ENCODE results near the gene UTP25.

The UTP25 gene

DNA sequence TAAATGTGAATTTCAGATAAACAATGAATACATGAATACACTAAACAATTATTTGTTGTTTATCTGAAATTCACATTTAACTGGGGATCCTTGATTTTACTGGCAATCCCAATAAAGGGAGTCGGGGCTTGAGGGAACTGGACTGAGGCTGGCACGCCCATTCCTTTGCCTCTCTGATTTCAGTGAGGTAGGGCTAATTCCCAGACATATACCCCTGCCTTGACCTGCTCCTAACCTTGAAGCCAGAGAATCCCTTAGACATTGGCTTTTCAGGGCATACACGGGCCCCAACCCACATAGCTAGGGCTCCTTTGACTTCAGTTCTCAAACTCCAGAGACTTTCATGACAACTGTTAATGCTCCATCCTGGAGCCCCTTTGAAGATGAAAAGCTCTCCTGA lies 10.8 kb upstream of the UTP25 start:
- TF ChIP-seq, protein P1, sequence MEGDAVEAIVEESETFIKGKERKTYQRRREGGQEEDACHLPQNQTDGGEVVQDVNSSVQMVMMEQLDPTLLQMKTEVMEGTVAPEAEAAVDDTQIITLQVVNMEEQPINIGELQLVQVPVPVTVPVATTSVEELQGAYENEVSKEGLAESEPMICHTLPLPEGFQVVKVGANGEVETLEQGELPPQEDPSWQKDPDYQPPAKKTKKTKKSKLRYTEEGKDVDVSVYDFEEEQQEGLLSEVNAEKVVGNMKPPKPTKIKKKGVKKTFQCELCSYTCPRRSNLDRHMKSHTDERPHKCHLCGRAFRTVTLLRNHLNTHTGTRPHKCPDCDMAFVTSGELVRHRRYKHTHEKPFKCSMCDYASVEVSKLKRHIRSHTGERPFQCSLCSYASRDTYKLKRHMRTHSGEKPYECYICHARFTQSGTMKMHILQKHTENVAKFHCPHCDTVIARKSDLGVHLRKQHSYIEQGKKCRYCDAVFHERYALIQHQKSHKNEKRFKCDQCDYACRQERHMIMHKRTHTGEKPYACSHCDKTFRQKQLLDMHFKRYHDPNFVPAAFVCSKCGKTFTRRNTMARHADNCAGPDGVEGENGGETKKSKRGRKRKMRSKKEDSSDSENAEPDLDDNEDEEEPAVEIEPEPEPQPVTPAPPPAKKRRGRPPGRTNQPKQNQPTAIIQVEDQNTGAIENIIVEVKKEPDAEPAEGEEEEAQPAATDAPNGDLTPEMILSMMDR (IDR thresholded peaks at IDR 0.05; ENCODE audit: low read depth, low read length, missing control alignments) = no peak
- DNase-seq (ENCODE audit: extremely low read depth, low read depth) = no peak
- no peak overlapping the region for H3K4me3 ChIP-seq (replicated peaks; ENCODE audit: low read depth, low read length)

DNA sequence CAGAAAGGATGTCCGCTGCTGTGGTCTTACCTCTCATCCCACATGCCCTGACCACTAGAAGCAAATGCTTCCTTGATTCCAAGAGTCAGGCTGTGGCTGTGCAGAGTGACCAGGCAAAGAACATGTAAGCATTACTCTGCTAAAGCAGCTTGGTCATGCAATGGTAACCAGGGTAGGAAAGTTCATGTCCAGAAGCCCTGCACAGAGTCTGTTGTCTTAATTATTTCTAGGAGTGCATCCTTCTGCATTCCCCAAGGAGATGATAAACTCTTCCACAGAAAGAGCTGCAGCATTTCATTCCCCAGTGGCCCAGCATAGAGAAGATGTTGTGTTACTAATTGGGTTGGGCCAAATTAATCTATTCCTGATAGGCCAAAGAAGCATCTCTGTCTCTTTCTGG lies 10.1 kb upstream of the UTP25 start:
- no peak overlapping the region for H3K4me3 ChIP-seq (replicated peaks; ENCODE audit: low read depth, low read length)
- no peak for DNase-seq (ENCODE audit: extremely low read depth, low read depth)
- TF ChIP-seq, protein P1 (IDR thresholded peaks at IDR 0.05; ENCODE audit: low read depth, low read length, missing control alignments) = no peak

DNA sequence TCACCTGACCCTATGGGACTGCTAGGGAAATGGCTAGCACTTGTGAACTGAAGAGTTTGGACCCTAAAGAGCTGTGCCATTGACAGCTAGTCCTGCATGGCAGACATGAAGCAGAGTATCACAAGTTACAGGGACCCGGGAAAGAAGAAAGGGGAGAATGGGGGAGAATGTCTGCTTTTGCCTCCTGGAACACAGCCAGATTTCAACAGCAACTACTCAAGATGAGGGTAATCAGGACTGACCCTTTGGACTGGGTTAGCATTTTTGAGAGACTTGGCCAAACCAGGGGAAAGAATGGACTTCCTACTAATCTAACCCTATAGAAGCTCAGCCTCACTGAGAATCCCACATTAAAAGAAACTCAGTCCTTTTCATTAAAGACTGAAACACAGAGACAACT lies 8.7 kb upstream of the UTP25 start:
- DNase-seq (ENCODE audit: extremely low read depth, low read depth) = no peak
- TF ChIP-seq, protein P1 (IDR thresholded peaks at IDR 0.05; ENCODE audit: low read depth, low read length, missing control alignments) = no peak
- no peak overlapping the region for H3K4me3 ChIP-seq (replicated peaks; ENCODE audit: low read depth, low read length)

DNA sequence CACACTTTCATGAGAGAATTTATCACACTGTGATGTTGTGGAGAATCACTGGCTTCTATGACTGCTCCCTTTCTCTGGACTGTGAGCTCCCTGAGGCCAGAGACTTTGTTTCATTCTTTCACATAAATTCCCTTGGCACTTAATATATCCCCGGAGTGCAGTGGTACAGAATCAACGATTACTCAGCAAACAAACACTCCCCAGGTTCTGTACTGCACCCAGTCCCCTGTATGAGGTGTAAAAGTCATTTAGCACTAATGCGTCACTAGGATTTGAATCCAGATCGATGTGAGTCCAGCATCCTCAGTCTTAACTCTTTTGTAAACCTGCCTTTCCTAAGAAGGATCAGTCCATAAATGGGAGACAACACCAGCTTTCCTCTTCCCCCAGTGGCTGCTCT lies 6.8 kb upstream of the UTP25 start:
- TF ChIP-seq, protein P1 (IDR thresholded peaks at IDR 0.05; ENCODE audit: low read depth, low read length, missing control alignments) = no peak
- DNase-seq (ENCODE audit: extremely low read depth, low read depth) = no peak
- no peak overlapping the region for H3K4me3 ChIP-seq (replicated peaks; ENCODE audit: low read depth, low read length)

DNA sequence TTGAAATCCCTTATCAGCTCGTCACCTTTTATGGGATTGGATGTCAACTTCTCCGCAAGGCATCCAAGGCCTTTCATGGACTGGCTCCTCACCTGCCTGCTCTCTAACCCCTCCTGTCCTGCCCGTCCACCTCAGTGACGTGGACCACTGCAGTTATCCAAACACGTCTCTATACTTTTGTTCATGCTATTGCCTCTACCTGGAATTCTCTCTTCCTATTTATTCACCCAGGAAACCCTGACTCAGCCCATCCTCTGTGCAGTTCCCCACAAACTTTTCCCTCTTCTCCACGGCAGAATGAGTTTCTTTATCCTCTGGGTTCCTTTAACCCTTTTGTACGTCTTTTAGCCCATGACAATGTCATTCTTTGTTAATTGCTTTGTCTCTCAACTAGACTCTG lies 5.1 kb upstream of the UTP25 start:
- DNase-seq (ENCODE audit: extremely low read depth, low read depth) = no peak

DNA sequence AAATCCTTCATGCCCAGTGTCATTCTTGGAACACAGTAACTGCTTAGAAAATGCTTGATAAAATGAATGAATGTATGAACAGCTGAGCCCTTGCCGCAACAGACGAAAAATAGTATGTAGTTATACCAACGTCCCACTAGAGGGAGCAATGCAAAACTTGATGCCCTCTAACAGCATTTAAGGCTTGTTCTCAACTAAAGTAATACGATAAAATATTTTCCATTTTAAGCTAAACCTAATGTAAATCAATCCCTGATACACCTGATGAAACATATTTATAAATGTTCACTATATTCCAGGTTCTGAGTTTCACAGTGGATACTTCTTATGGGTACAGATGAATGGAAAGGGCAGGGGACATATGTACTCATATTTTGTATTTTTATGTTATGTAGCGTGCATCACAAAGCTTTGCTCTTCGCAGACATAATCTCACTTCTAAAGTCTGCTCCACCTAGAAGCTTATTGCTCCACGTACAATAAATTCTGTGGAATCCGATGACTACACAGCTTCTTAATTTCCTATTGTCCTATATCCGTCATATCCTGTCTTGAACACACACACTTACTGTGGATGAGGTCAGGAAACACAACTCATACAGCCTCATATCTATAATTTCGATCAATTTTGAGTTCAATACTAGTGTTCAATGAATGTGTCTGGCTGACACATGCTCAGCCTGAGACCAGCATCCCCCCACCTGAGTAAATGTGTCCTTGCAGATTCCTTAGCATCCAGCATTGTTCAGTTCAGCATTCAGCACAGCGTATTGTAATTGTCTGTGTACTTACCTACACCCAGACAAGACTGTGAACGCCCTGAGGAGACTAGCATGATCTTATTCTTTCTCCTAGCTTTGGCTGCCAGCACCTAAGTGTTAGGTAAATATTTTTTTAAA lies 4.4 kb upstream of the UTP25 start:
- H3K4me3 ChIP-seq (replicated peaks; ENCODE audit: low read depth, low read length) = no peak overlapping the region
- TF ChIP-seq, protein P1 (IDR thresholded peaks at IDR 0.05; ENCODE audit: low read depth, low read length, missing control alignments) = peak; percentile 71
- peak; percentile 67 for DNase-seq (ENCODE audit: extremely low read depth, low read depth)

More for the DNA sequence above, 5.1 kb upstream of the UTP25 start:
- TF ChIP-seq, protein P1 (IDR thresholded peaks at IDR 0.05; ENCODE audit: low read depth, low read length, missing control alignments) = no peak
- no peak overlapping the region for H3K4me3 ChIP-seq (replicated peaks; ENCODE audit: low read depth, low read length)
